ENCODE data around the gene MAPK12.

- no peak for TF ChIP-seq CTCF (IDR thresholded peaks at IDR 0.05 in 8 of 11, conservative IDR thresholded peaks at IDR 0.05 in 3 of 11)
- TF ChIP-seq POLR2A (IDR thresholded peaks at IDR 0.05), result no peak
These were observed 48.7 kb upstream of the MAPK12 start for GRCh38 chr22:50310031-50310722.
